SK-N-SH treated with all-trans-retinoic acid at 6 μM for 48 hours (cell line): ENCODE measurements around the gene C12orf76.
"Not testable (repeated sequence)": the region's sequence is repeated elsewhere in the genome, so short reads cannot be mapped to it uniquely, and the experiment has no call there.

Source experiments
- ATAC-seq: fragments of 200-7000 bp; cut with Tn5 transposase; 3 replicates; pipeline ENCODE4 v1.9.1; 2020; ENCODE audit warnings: mild to moderate bottlenecking, moderate library complexity
- BACH2 ChIP-seq: fragments of 250-450 bp; sonication (Bioruptor Pico); IDR thresholded peaks from 2 replicates; pipeline ENCODE4 v1.9.0; 2021; ENCODE audit warnings: mild to moderate bottlenecking, borderline replicate concordance
- CSDC2 ChIP-seq: fragments of 250-450 bp; sonication (Bioruptor Pico); IDR thresholded peaks from 2 replicates; pipeline ENCODE4 v1.5.0; 2020; ENCODE audit warnings: mild to moderate bottlenecking, moderate library complexity
- ESRRG ChIP-seq: fragments of 250-450 bp; sonication (Bioruptor Pico); IDR thresholded peaks from 2 replicates; pipeline ENCODE4 v1.6.1; 2021; ENCODE audit warnings: mild to moderate bottlenecking
- GLIS3 ChIP-seq: fragments of 250-450 bp; sonication (Bioruptor Pico); IDR thresholded peaks from 2 replicates; pipeline ENCODE4 v1.5.0; 2020; ENCODE audit warnings: mild to moderate bottlenecking, moderate library complexity
- ISL1 ChIP-seq: fragments of 250-450 bp; sonication (Bioruptor Pico); IDR thresholded peaks from 2 replicates; pipeline ENCODE4 v2.1.2; 2022; ENCODE audit warnings: mild to moderate bottlenecking, moderate library complexity
- OSR1 ChIP-seq: fragments of 250-450 bp; sonication (Bioruptor Pico); IDR thresholded peaks from 2 replicates; pipeline ENCODE4 v1.8.0; 2022; ENCODE audit warnings: moderate library complexity, mild to moderate bottlenecking, inconsistent platforms
- PPARA ChIP-seq: fragments of 250-450 bp; sonication (Bioruptor Pico); IDR thresholded peaks from 2 replicates; pipeline ENCODE4 v1.5.0; 2020; ENCODE audit warnings: mild to moderate bottlenecking, borderline replicate concordance
- RARB ChIP-seq: fragments of 250-450 bp; sonication (Bioruptor Pico); IDR thresholded peaks from 2 replicates; pipeline ENCODE4 v1.8.0; 2021; ENCODE audit warnings: mild to moderate bottlenecking, moderate library complexity
- TCF4 ChIP-seq: fragments of 250-450 bp; sonication (Bioruptor Pico); IDR thresholded peaks from 2 replicates; pipeline ENCODE4 v1.8.0; 2021; ENCODE audit warnings: mild to moderate bottlenecking, moderate library complexity, borderline replicate concordance
- TOX ChIP-seq: fragments of 250-450 bp; sonication (Bioruptor Pico); IDR thresholded peaks from 2 replicates; pipeline ENCODE4 v1.8.0; 2021; ENCODE audit warnings: mild to moderate bottlenecking, moderate library complexity, borderline replicate concordance
- ZC3H10 ChIP-seq: fragments of 250-450 bp; sonication (Bioruptor Pico); IDR thresholded peaks from 2 replicates; pipeline ENCODE4 v1.5.1; 2021; ENCODE audit warnings: mild to moderate bottlenecking, moderate library complexity
- ZFP3 ChIP-seq: fragments of 250-450 bp; sonication (Bioruptor Pico); IDR thresholded peaks from 2 replicates; pipeline ENCODE4 v1.5.0; 2020; ENCODE audit warnings: mild to moderate bottlenecking, moderate library complexity
- ZFP30 ChIP-seq: fragments of 450-650 bp; formaldehyde crosslinking; IDR thresholded peaks from 2 replicates; pipeline ENCODE4 v1.5.0; 2022; ENCODE audit warnings: mild to moderate bottlenecking, moderate library complexity
- ZNF8 ChIP-seq: fragments of 450-650 bp; formaldehyde crosslinking; IDR thresholded peaks from 2 replicates; pipeline ENCODE4 v1.5.0; 2020; ENCODE audit warnings: mild to moderate bottlenecking, moderate library complexity
- TF ChIP-seq, protein P1 (sequence below): fragments of 250-450 bp; sonication (Bioruptor Pico); IDR thresholded peaks from 2 replicates; pipeline ENCODE4 v1.8.0; 2020; ENCODE audit warnings: mild to moderate bottlenecking, moderate library complexity, borderline replicate concordance
- TF ChIP-seq, protein P2 (sequence below): fragments of 250-450 bp; sonication (Bioruptor Pico); IDR thresholded peaks from 2 replicates; pipeline ENCODE4 v1.5.0; 2020; ENCODE audit warnings: mild to moderate bottlenecking, moderate library complexity
- TF ChIP-seq, protein P3 (sequence below): fragments of 250-450 bp; sonication (Bioruptor Pico); IDR thresholded peaks from 2 replicates; pipeline ENCODE4 v1.8.0; 2021; ENCODE audit warnings: low read depth, mild to moderate bottlenecking, moderate library complexity, borderline replicate concordance
- TF ChIP-seq, protein P4 (sequence below): fragments of 250-450 bp; sonication (Bioruptor Pico); IDR thresholded peaks from 2 replicates; pipeline ENCODE4 v1.5.1; 2020; ENCODE audit warnings: low read depth, mild to moderate bottlenecking, moderate library complexity

Gene C12orf76

DNA sequence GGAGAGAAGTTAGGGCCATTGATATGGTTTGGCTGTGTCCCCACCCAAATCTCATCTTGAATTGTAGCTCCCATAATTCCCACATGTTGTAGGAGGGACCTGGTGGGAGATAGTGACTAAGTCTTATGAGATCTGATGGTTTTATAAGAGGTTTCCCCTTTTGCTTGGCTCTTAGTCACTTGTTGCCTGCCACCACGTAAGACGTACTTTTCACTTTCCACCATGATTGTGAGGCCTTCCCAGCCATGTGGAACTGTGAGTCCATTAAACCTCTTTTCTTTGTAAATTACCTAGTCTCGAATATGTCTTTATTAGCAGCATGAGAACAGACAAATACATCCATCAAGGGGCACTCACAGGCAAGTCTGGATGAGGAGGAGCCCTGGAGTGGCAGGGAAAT, 8.3 kb upstream of the C12orf76 start:
- not testable (repeated sequence) for ATAC-seq

DNA sequence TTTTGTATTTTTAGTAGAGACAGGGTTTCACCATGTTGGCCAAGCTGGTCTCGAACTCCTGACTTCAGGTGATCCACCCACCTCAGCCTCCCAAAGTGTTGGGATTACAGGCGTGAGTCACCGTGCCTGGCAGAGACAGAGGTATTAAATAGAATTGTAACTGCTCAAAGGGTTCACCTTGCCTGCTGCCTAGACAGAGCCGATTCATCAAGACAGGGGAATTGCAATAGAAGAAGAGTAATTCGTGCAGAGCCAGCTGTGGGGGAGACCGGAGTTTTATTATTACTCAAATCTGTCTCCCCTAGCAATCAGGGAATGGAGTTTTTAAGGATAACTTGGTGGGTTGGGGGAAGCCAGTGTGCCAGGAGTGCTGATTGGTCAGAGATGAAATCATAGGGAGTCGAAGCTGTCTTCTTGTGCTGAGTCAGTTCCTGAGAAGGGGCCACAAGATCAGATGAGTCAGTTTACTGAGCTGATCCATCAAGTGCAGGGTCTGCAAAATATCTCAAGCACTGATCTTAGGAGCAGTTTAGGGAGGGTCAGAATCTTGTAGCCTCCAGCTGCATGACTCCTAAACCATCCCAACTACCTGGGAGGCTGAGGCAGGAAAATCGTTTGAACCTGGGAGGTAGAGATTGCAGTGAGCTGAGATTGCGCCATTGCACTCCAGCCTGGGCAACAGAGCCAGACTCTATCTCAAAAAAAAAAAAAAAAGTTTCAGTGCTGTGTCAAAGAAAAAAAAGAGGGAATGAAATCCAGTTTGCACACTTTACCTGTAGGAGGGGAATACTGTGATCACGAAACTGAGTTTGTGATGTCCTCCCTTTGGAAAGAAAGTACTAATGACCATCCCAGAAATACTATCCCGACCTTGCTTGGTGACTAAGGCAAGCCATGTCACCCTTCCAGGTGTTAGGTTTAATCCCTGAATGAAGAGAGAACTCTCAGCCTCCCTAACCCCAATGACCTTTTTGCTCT, 7.3 kb upstream of the C12orf76 start:
- peak; percentile 86 for ATAC-seq

DNA sequence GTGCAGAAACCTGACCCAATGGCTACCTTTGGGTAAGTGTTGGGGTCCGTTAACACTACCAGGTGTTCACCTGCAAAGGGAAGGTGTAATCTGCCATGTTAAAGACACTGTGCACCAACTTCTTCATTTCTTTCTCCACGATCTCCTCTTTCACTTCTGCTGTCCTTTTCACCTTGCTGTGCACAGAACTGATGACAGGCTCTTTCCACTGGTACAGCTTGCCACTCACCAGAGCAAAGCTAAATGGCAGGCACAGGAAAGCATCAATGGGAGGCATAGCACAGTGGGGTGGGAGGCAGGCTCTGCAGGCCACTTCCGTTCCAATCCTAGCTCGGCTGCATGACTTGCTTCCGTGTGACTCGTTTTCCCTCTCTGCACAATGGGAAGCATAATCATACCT, 2.6 kb upstream of the C12orf76 start:
- ATAC-seq, result no peak
- TF ChIP-seq GLIS3 (no peak), ZFP30 (CRISPR knock-in tag) (no peak), TOX (CRISPR knock-in tag) (no peak), CSDC2 (no peak), BACH2 (CRISPR knock-in tag) (no peak), RARB (CRISPR knock-in tag) (no peak), OSR1 (CRISPR knock-in tag) (no peak), ISL1 (CRISPR knock-in tag) (no peak), ESRRG (CRISPR knock-in tag) (no peak), ZNF8 (CRISPR knock-in tag) (no peak), PPARA (no peak), ZC3H10 (CRISPR knock-in tag) (no peak), TCF4 (no peak), ZFP3 (CRISPR knock-in tag) (no peak)
- TF ChIP-seq, protein P1, sequence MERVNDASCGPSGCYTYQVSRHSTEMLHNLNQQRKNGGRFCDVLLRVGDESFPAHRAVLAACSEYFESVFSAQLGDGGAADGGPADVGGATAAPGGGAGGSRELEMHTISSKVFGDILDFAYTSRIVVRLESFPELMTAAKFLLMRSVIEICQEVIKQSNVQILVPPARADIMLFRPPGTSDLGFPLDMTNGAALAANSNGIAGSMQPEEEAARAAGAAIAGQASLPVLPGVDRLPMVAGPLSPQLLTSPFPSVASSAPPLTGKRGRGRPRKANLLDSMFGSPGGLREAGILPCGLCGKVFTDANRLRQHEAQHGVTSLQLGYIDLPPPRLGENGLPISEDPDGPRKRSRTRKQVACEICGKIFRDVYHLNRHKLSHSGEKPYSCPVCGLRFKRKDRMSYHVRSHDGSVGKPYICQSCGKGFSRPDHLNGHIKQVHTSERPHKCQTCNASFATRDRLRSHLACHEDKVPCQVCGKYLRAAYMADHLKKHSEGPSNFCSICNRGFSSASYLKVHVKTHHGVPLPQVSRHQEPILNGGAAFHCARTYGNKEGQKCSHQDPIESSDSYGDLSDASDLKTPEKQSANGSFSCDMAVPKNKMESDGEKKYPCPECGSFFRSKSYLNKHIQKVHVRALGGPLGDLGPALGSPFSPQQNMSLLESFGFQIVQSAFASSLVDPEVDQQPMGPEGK (CRISPR knock-in tag), result no peak
- TF ChIP-seq, protein P2, sequence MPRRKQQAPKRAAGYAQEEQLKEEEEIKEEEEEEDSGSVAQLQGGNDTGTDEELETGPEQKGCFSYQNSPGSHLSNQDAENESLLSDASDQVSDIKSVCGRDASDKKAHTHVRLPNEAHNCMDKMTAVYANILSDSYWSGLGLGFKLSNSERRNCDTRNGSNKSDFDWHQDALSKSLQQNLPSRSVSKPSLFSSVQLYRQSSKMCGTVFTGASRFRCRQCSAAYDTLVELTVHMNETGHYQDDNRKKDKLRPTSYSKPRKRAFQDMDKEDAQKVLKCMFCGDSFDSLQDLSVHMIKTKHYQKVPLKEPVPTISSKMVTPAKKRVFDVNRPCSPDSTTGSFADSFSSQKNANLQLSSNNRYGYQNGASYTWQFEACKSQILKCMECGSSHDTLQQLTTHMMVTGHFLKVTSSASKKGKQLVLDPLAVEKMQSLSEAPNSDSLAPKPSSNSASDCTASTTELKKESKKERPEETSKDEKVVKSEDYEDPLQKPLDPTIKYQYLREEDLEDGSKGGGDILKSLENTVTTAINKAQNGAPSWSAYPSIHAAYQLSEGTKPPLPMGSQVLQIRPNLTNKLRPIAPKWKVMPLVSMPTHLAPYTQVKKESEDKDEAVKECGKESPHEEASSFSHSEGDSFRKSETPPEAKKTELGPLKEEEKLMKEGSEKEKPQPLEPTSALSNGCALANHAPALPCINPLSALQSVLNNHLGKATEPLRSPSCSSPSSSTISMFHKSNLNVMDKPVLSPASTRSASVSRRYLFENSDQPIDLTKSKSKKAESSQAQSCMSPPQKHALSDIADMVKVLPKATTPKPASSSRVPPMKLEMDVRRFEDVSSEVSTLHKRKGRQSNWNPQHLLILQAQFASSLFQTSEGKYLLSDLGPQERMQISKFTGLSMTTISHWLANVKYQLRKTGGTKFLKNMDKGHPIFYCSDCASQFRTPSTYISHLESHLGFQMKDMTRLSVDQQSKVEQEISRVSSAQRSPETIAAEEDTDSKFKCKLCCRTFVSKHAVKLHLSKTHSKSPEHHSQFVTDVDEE (CRISPR knock-in tag), result no peak
- TF ChIP-seq, protein P3, sequence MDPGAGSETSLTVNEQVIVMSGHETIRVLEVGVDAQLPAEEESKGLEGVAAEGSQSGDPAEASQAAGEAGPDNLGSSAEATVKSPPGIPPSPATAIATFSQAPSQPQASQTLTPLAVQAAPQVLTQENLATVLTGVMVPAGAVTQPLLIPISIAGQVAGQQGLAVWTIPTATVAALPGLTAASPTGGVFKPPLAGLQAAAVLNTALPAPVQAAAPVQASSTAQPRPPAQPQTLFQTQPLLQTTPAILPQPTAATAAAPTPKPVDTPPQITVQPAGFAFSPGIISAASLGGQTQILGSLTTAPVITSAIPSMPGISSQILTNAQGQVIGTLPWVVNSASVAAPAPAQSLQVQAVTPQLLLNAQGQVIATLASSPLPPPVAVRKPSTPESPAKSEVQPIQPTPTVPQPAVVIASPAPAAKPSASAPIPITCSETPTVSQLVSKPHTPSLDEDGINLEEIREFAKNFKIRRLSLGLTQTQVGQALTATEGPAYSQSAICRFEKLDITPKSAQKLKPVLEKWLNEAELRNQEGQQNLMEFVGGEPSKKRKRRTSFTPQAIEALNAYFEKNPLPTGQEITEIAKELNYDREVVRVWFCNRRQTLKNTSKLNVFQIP (CRISPR knock-in tag), result no peak
- TF ChIP-seq, protein P4, sequence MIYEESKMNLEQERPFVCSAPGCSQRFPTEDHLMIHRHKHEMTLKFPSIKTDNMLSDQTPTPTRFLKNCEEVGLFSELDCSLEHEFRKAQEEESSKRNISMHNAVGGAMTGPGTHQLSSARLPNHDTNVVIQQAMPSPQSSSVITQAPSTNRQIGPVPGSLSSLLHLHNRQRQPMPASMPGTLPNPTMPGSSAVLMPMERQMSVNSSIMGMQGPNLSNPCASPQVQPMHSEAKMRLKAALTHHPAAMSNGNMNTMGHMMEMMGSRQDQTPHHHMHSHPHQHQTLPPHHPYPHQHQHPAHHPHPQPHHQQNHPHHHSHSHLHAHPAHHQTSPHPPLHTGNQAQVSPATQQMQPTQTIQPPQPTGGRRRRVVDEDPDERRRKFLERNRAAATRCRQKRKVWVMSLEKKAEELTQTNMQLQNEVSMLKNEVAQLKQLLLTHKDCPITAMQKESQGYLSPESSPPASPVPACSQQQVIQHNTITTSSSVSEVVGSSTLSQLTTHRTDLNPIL (CRISPR knock-in tag), result no peak

DNA sequence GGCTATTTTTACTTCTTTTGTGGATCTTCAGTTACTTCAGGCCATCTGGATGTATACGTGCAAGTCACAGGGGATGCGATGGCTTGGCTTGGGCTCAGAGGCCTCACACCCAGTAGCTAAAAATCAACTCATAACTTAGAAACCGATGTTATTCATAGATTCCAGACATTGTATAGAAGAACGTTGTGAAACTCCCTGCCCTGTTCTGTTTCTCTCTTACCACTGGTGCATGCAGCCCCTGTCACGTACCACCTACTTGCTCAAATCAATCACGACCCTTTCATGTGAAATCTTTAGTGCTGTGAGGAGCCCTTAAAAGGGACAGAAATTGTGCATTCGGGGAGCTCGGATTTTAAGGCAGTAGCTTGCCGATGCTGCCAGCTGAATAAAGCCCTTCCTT, 1.3 kb upstream of the C12orf76 start:
- ATAC-seq, result not testable (repeated sequence)

DNA sequence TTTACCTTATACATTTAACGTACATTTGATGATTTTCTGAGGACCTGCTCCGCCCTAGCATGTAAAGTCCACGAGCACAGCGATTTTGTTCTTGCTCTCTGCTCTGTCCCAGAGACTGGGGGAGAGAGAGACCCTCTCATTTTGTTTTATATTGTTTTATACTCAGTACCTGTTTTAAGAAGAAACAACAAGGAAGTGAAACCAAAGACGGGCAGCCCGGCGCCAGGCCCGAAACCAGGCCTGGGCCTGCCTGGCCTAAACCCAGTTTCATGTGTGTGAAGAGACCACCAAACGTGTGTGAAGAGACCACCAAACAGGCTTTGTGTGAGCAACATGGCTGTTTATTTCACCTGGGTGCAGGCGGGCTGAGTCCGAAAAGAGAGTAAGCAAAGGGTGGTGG, 712 bp upstream of the C12orf76 start:
- not testable (repeated sequence) for ATAC-seq
